Heart right ventricle (tissue), 16 donors: ENCODE results near the gene MBP. TPM values are rescaled to one million over a fixed set of nuclear protein-coding genes. Genes with fewer than 3 reads are reported as not detected.

ENCODE experiments used
- ATAC-seq, 8 donors: fragments of 200-7000 bp; cut with Tn5 transposase; one replicate each; pipeline ENCODE4 v1.9.1; 2020; ENCODE audit warnings: mild to moderate bottlenecking in 8 of 8, moderate library complexity in 8 of 8, moderate number of reproducible peaks in 1 of 8
- DNase-seq, 2 donors: peaks; one replicate each; pipeline ENCODE4 v3.0.0-alpha.2; 2020
- H3K27ac ChIP-seq, 10 donors: fragments of 200-600 bp; sonication (generic) in 2 of 10; one replicate each; pipeline versions ENCODE4 v1.5.0 to v1.8.0; 2020 to 2022; ENCODE audit warnings: mild to moderate bottlenecking in 3 of 10
- H3K27me3 ChIP-seq, 7 donors: fragments of 200-600 bp; one replicate each; pipeline ENCODE4 v1.8.0; 2021 to 2022; ENCODE audit warnings: mild to moderate bottlenecking in 2 of 7
- H3K36me3 ChIP-seq, 9 donors: fragments of 200-600 bp; sonication (generic) in 1 of 9; one replicate each; pipeline versions ENCODE4 v1.5.0 to v1.8.0; 2020 to 2022; ENCODE audit warnings: mild to moderate bottlenecking in 2 of 9
- H3K4me1 ChIP-seq, 9 donors: fragments of 200-600 bp; sonication (generic) in 1 of 9; one replicate each; pipeline versions ENCODE4 v1.5.0 to v1.8.0; 2020 to 2022; ENCODE audit warnings: mild to moderate bottlenecking in 4 of 9
- H3K4me3 ChIP-seq, 10 donors: fragments of 200-600 bp; sonication (generic) in 2 of 10; one replicate each; pipeline versions ENCODE4 v1.5.0 to v1.8.0; 2020 to 2022; ENCODE audit warnings: mild to moderate bottlenecking in 7 of 10, moderate library complexity in 2 of 10
- H3K9me3 ChIP-seq, 11 donors: fragments of 200-600 bp in 10 of 11; sonication (generic) in 2 of 11; one replicate each; pipeline versions ENCODE4 v1.5.0 to v1.8.0; 2013 to 2022; ENCODE audit warnings: mild to moderate bottlenecking in 2 of 11, control low read depth in 1 of 11, moderate library complexity in 1 of 11
- CTCF ChIP-seq, 9 donors: fragments of 200-600 bp; sonication (generic) in 2 of 9; IDR thresholded peaks; one replicate each; pipeline versions ENCODE4 v1.5.0 to v1.8.0; 2021 to 2022; ENCODE audit warnings: antibody characterized with exemption in 9 of 9, mild to moderate bottlenecking in 5 of 9, moderate library complexity in 1 of 9
- WGBS, 2 donors: extraction: QIAGEN DNeasy Blood & Tissue Kit; methylation state at CpG; one replicate each; pipeline ENCODE4 v1.1.7; 2013; ENCODE audit warnings: inconsistent platforms in 1 of 2; 5-methylcytosine and 5-hydroxymethylcytosine counted together
- intact Hi-C, 10 donors: fragments of 100-400 bp; cut with DNase I; formaldehyde crosslinking; loops; one replicate each; pipeline versions ENCODE4 v1.11.1 to v1.14.2; 2022
- polyA plus RNA-seq, 2 donors: library from polyadenylated mRNA; stranded (reverse); fragments of 200-250 nt; gene quantifications; one replicate each; pipeline ENCODE4 v1.2.3, GENCODE V29; 2013
- total RNA-seq, 10 donors: library from RNA; stranded (reverse); fragmentation: NEBNext Ultra II Directional in 3 of 10; extraction: Animal tissue kit (Norgen Biotek cat#: 25700) in 3 of 10; gene quantifications; one replicate each; pipeline versions ENCODE4 v1.2.1 to v1.2.4, GENCODE V29; 2021 to 2023
- donor health status: Arrhythmogenic right ventricular cardiomyopathy.
- donor health status: ischemic (EF 13 %, LVEDD 7.1; RV severe dilation, severe dysfunction).
- donor health status: healthy with polysubstance abuse.
- donor health status: DM: no; HTN: yes; CAD: no.
- donor health status: DM: no; HTN: no; CAD: no.
- donor health status: ischemic (EF 25% LVEDD 6.9; RV normal size, moderate dysfunction).
- donor health status: ischemic (EF 25% LVEDD 5.7; RV mildly dilated, moderate dysfunction).
- donor health status: healthy.
- donor health status: DM: yes; HTN: yes; CAD: no.
- donor health status: Ischemic cardiomyopathy.
- donor health status: ischemic (EF 35%, LVEDD 5.7; RV mildly dilated, moderate dysfunction).
- donor health status: nonischemic (EF 11% LVEDD 7.7; RV severe dilation, severe dysfunction).
- donor health status: DM: yes; HTN: yes; CAD: no.
- donor health status: PGD.
- donor health status: ischemic (EF 29% LVEDD 5.4; RV normal size, mild dysfunction).
- donor health status: nonischemic (EF 23%, LVEDD 6.1; RV moderate dilation, normal function).

The MBP gene
- total and polyA plus RNA-seq, 12 donors: 3.0 to 70.8 (median 43.9) TPM

GRCh38 chr18:77133051-77133834 is 660 bp upstream of the MBP start:
- DNase-seq (peak; percentile 29 to 37), ATAC-seq (peak in 7 of 8 donors; percentile 16 to 31 (median 28))
- TF ChIP-seq CTCF (IDR thresholded peaks at IDR 0.05): no peak
- H3K9me3 ChIP-seq: no peaks in the 10 kb centered on the region
- peaks cover 0 to 8% (median 0%) of the 10 kb centered on the region in 9 donors for H3K36me3 ChIP-seq
- 16 to 17% methylated on average over 44 of the region's 44 CpGs for whole genome bisulfite sequencing, 2 donors
- H3K4me1 ChIP-seq: peaks cover 5 to 54% (median 42%) of the 10 kb centered on the region in 9 donors
- peaks cover 0 to 37% (median 12%) of the 10 kb centered on the region in 7 donors for H3K27me3 ChIP-seq
- peak overlapping the region; percentile 54 to 92 (median 84) for H3K4me3 ChIP-seq
- intact Hi-C loops: loop anchor here in 7 of 10 donors (5.0 to 10.0 kb wide), 6 partner anchors 56 to 128 kb away; no protein-coding TSS in a partner anchor
- H3K27ac ChIP-seq: peak overlapping the region; percentile 62 to 99 (median 90)

DNA sequence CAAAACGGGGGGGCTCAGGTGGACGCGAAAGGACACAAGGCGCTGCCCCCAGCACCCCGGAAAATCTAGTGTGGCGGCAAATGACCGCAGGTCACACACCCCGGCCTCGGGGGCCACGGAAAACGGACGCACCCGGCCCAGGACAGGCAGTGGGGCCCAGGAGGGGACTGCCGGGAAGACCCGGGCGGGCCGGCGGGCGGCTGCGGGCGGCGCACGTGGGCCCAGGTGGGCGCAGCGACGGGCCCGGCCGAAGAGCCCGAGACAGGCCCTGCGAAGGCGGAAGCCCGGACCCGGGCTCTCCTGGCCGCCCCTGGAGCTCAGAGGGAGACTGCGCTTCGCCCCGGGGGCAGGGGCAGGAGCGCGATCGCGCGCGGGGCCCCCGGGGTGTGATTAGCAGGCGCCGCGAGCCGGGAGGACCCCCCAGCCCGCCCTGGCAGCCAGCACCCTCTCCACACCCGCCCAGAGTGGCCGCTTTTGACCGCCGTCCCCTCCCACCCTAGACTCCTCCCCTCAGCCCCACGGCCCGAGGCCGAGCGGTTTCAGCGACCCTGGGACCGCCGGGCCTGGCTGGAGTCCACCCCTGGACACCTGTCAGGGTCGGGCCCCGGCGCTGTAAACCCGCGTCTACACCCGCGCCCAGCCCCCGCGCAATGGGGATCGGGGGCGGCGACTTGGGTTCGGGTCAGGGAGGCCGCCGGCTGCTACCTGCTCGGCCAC is 773 bp downstream of the MBP start:
- 1 to 2% methylated on average over 55 to 76 of the region's 76 CpGs for whole genome bisulfite sequencing, 2 donors
- Histone ChIP-seq H3K27me3 (peaks cover 0 to 41% (median 12%) of the 10 kb centered on the region in 7 donors), H3K4me3 (peak overlapping the region; percentile 54 to 92 (median 84)), H3K9me3 (no peaks in the 10 kb centered on the region), H3K4me1 (peaks cover 5 to 68% (median 55%) of the 10 kb centered on the region in 9 donors), H3K36me3 (peaks cover 0 to 8% (median 0%) of the 10 kb centered on the region in 9 donors), H3K27ac (peak overlapping the region; percentile 62 to 99 (median 90))
- no peak for TF ChIP-seq CTCF (IDR thresholded peaks at IDR 0.05)
- intact Hi-C loops: loop anchor here in 7 of 10 donors (5.0 to 10.0 kb wide), 6 partner anchors 55 to 127 kb away; no protein-coding TSS in a partner anchor
- peak; percentile 66 to 68 for DNase-seq
- ATAC-seq: peak; percentile 51 to 82 (median 68)

- intact Hi-C loops: loop anchor here in 7 of 10 donors (5.0 to 10.0 kb wide), 6 partner anchors 54 to 126 kb away; no protein-coding TSS in a partner anchor
- Histone ChIP-seq H3K27me3 (peaks cover 0 to 41% (median 12%) of the 10 kb centered on the region in 7 donors), H3K27ac (peak overlapping the region in 9 of 10 donors; percentile 74 to 99 (median 91)), H3K9me3 (no peaks in the 10 kb centered on the region), H3K4me3 (peak overlapping the region in 9 of 10 donors; percentile 54 to 92 (median 82)), H3K4me1 (peaks cover 5 to 71% (median 57%) of the 10 kb centered on the region in 9 donors), H3K36me3 (peaks cover 0 to 8% (median 0%) of the 10 kb centered on the region in 9 donors)
- ATAC-seq (peak; percentile 11 to 39 (median 26)), DNase-seq (peak; percentile 45 to 59)
- TF ChIP-seq CTCF (IDR thresholded peaks at IDR 0.05): no peak
- 8 to 9% methylated on average over 31 of the region's 31 CpGs for WGBS, 2 donors
Observed at GRCh38 chr18:77131100-77131651, 1.4 kb downstream of the MBP start.
